Stimulated activated CD8-positive, alpha-beta memory T cell treated with anti-CD3 and anti-CD28 coated beads, Interleukin-4, amount 100 ng/mL, for 48 hours (primary cell): ENCODE measurements around the gene IL10.
A peak's percentile ranks its signal among the peaks of the same experiment; 100 is the strongest.

Source experiments
- DNase-seq: peaks from one replicate; pipeline ENCODE4 v3.0.0-alpha.2; 2020

The IL10 gene

GRCh38 chr1:206732992-206733391 is 39.3 kb downstream of the IL10 start:
- DNase-seq: no peak

- DNase-seq: no peak
Observed at GRCh38 chr1:206732508-206732907, 39.8 kb downstream of the IL10 start.

GRCh38 chr1:206729507-206729906 is 42.8 kb downstream of the IL10 start:
- no peak for DNase-seq

GRCh38 chr1:206729050-206729449 is 43.2 kb downstream of the IL10 start:
- DNase-seq: no peak

GRCh38 chr1:206728697-206728987 is 43.7 kb downstream of the IL10 start:
- DNase-seq: no peak

- no peak for DNase-seq
Observed at GRCh38 chr1:206727981-206728696, 44.2 kb downstream of the IL10 start.

GRCh38 chr1:206725109-206725963 is 47.0 kb downstream of the IL10 start:
- peak; percentile 81 for DNase-seq

- DNase-seq: no peak
Observed at GRCh38 chr1:206723805-206724472, 48.4 kb downstream of the IL10 start.

GRCh38 chr1:206723462-206723804 is 48.9 kb downstream of the IL10 start:
- no peak for DNase-seq

GRCh38 chr1:206722751-206723461 is 49.4 kb downstream of the IL10 start:
- no peak for DNase-seq

- no peak for DNase-seq
Observed at GRCh38 chr1:206721454-206721853, 50.8 kb downstream of the IL10 start.

- DNase-seq: no peak
Observed at GRCh38 chr1:206719169-206719839, 53.0 kb downstream of the IL10 start.

GRCh38 chr1:206717674-206717989 is 54.7 kb downstream of the IL10 start:
- no peak for DNase-seq
